Measurements from ENCODE around the gene BHLHE40. TPM values are rescaled to one million over a fixed set of nuclear protein-coding genes. Genes with fewer than 3 reads are reported as not detected.

Gene BHLHE40
- total and polyA plus RNA-seq, 2 of the 13 experiments (the other 11 are each of a cell fraction or from before 2014, with no cell fraction given): 1.8 to 51.0 TPM

- TF ChIP-seq ARID3A (IDR thresholded peaks at IDR 0.05; ENCODE audit: low read depth, low read length) (0 out of 2 replicates have a peak, but pooled peaks have one; percentile 46), YEATS4 (CRISPR knock-in tag; IDR thresholded peaks at IDR 0.05; ENCODE audit: borderline replicate concordance) (0 out of 2 replicates have a peak, but pooled peaks have one; percentile 27), RBFOX2 (IDR thresholded peaks at IDR 0.05; ENCODE audit: low read depth, low read length) (peak; percentile 61; the same call in 1 of the 2 replicates), SP140L (CRISPR knock-in tag; IDR thresholded peaks at IDR 0.05; ENCODE audit: borderline replicate concordance) (no peak), EZH2 (conservative IDR thresholded peaks at IDR 0.05; ENCODE audit: low read depth, low read length) (no peak), THRA (CRISPR knock-in tag; IDR thresholded peaks at IDR 0.05; ENCODE audit: borderline replicate concordance) (0 out of 2 replicates have a peak, but pooled peaks have one; percentile 14), ZMYM3 (CRISPR knock-in tag; IDR thresholded peaks at IDR 0.05) (no peak), POLR2AphosphoS5 (IDR thresholded peaks at IDR 0.05; ENCODE audit: low read depth, low read length) (peak; percentile 42), TAF1 (CRISPR knock-in tag; IDR thresholded peaks at IDR 0.05) (peak; percentile 8; the same call in 1 of the 2 replicates), KDM1A (CRISPR knock-in tag; IDR thresholded peaks at IDR 0.05) (no peak), KLF12 (CRISPR knock-in tag; IDR thresholded peaks at IDR 0.05; ENCODE audit: borderline replicate concordance) (no peak), ELF4 (CRISPR knock-in tag; IDR thresholded peaks at IDR 0.05; ENCODE audit: borderline replicate concordance) (no peak), PPARG (CRISPR knock-in tag; conservative IDR thresholded peaks at IDR 0.05) (0 out of 2 replicates have a peak, but pooled peaks have one; percentile 13), JUN (CRISPR knock-in tag; IDR thresholded peaks at IDR 0.05) (no peak), HBP1 (CRISPR knock-in tag; IDR thresholded peaks at IDR 0.05; ENCODE audit: low read depth) (no peak), ZNF337 (CRISPR knock-in tag; IDR thresholded peaks at IDR 0.05; ENCODE audit: borderline replicate concordance, low read depth) (0 out of 2 replicates have a peak, but pooled peaks have one; percentile 22), NCOA5 (CRISPR knock-in tag; IDR thresholded peaks at IDR 0.05) (no peak), PATZ1 (CRISPR knock-in tag; IDR thresholded peaks at IDR 0.05) (0 out of 2 replicates have a peak, but pooled peaks have one; percentile 13)
These were observed 2.6 kb downstream of the BHLHE40 start (continued) for GRCh38 chr3:4981665-4982494.
